Measurements from ENCODE around the gene NUFIP1.

The NUFIP1 gene

GRCh38 chr13:44932171-44932849 lies 57.0 kb downstream of the NUFIP1 start:
- no peak overlapping the region for H3K4me3 ChIP-seq (ENCODE audit: low read depth, low read length)
- TF ChIP-seq, protein P1, sequence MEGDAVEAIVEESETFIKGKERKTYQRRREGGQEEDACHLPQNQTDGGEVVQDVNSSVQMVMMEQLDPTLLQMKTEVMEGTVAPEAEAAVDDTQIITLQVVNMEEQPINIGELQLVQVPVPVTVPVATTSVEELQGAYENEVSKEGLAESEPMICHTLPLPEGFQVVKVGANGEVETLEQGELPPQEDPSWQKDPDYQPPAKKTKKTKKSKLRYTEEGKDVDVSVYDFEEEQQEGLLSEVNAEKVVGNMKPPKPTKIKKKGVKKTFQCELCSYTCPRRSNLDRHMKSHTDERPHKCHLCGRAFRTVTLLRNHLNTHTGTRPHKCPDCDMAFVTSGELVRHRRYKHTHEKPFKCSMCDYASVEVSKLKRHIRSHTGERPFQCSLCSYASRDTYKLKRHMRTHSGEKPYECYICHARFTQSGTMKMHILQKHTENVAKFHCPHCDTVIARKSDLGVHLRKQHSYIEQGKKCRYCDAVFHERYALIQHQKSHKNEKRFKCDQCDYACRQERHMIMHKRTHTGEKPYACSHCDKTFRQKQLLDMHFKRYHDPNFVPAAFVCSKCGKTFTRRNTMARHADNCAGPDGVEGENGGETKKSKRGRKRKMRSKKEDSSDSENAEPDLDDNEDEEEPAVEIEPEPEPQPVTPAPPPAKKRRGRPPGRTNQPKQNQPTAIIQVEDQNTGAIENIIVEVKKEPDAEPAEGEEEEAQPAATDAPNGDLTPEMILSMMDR (IDR thresholded peaks at IDR 0.05; ENCODE audit: insufficient read depth, low read depth, low read length, missing control alignments) = no peak
- no peak for DNase-seq (ENCODE audit: low read depth)

- H3K4me3 ChIP-seq (ENCODE audit: low read depth, low read length) = no peak overlapping the region
- TF ChIP-seq, protein P1 (IDR thresholded peaks at IDR 0.05; ENCODE audit: insufficient read depth, low read depth, low read length, missing control alignments) = no peak
- no peak for DNase-seq (ENCODE audit: low read depth)
Measured at GRCh38 chr13:44930963-44931623, 58.2 kb downstream of the NUFIP1 start.

DNA sequence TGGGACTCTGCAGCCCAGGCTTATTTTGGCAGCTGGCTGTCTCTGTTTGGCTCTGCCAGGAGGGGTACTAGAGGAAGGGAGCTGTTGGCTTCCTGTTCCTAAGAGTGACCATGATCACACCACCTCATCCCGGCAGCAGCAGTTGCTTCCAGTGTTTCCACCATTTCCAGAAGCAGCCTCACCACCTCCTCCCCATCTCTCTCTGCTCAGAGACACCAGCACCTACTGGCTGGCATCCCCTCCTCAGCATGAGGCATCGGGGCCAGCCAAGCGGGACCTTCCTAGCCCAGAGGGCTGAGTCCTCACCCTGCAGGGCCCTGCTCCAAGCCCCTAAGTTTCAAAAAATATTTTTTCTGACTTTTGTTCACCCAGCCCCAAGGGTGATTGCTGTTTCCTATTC lies 59.0 kb downstream of the NUFIP1 start:
- no peak overlapping the region for H3K4me3 ChIP-seq (ENCODE audit: low read depth, low read length)
- TF ChIP-seq, protein P1 (IDR thresholded peaks at IDR 0.05; ENCODE audit: insufficient read depth, low read depth, low read length, missing control alignments) = no peak
- no peak for DNase-seq (ENCODE audit: low read depth)

- DNase-seq (ENCODE audit: low read depth) = no peak
- TF ChIP-seq, protein P1 (IDR thresholded peaks at IDR 0.05; ENCODE audit: insufficient read depth, low read depth, low read length, missing control alignments) = no peak
- no peak overlapping the region for H3K4me3 ChIP-seq (ENCODE audit: low read depth, low read length)
Measured at GRCh38 chr13:44929692-44930091, 59.6 kb downstream of the NUFIP1 start.

GRCh38 chr13:44927968-44928367 lies 61.3 kb downstream of the NUFIP1 start:
- no peak for DNase-seq (ENCODE audit: low read depth)
- no peak overlapping the region for H3K4me3 ChIP-seq (ENCODE audit: low read depth, low read length)
- TF ChIP-seq, protein P1 (IDR thresholded peaks at IDR 0.05; ENCODE audit: insufficient read depth, low read depth, low read length, missing control alignments) = no peak

DNA sequence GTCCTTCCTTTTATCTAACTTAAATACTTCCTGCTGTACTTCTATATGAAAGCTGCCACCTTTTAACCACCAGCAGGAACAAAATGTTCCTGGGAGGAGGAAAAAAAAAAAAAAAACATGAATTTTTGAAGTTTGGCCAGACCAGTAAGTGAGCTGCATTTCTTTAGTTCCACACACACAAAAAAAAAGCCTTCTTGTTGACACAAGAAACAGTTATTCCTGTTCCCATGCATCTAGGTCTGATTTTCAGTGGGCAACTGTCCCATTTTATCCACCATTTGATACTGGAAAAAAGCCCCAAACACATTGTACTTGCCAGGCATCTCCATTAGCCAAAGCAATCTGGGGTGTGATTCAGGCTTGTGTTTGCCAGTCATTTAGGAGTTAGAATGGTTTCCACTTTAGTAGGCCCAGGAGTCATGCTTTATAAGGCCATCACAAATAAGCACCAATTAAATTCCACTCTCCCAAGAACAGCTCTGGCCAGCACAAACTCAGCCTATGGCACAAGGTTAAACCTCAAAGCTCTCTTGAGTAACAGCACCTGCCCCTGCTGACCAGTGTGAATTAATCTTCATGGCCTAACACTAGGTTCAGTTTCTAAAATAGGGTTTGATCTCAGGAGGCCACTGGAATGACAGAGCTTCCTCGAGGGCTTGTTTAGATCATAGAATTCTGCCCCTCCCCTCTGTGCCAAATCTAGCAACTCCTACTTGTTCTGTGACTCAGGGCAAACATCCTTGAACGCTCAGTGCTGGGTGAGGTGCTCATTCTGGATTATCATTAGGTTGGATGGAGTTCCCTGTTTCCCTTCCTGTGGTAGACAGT lies 67.1 kb downstream of the NUFIP1 start:
- TF ChIP-seq, protein P1 (IDR thresholded peaks at IDR 0.05; ENCODE audit: insufficient read depth, low read depth, low read length, missing control alignments) = no peak
- DNase-seq (ENCODE audit: low read depth) = no peak
- H3K4me3 ChIP-seq (ENCODE audit: low read depth, low read length) = no peak overlapping the region
